Panc1 (cell line): Measurements from ENCODE around the gene SF3B6. TPM values are rescaled to one million over a fixed set of nuclear protein-coding genes. Genes with fewer than 3 reads are reported as not detected.

Experiments
- ATAC-seq: fragments of 200-7000 bp; cut with Tn5 transposase; 2 replicates; pipeline ENCODE4 v1.9.1; 2020; ENCODE audit warnings: mild to moderate bottlenecking, moderate library complexity
- BruUV-seq: library from RNA; stranded (reverse); fragments of 400-500 nt; replicated peaks from 2 replicates; lab custom pipeline; 2021; lab: Mats Ljungman, UMichigan
- CTCF ChIA-PET: fragments of 300-600 bp; sonication (Branson Sonifier 250); formaldehyde crosslinking; loops from one replicate; lab custom pipeline; 2022; ENCODE audit warnings: antibody characterized with exemption; lab: Charles Lee
- POLR2A ChIA-PET: fragments of 300-600 bp; sonication (Branson Sonifier 250); formaldehyde crosslinking; loops from one replicate; lab custom pipeline; 2022; ENCODE audit warnings: antibody characterized with exemption; lab: Charles Lee
- DNase-seq: peaks from one replicate; pipeline ENCODE4 v3.0.0-alpha.2; 2010; ENCODE audit warnings: low read depth, low spot score
- H3K27ac ChIP-seq: 2 replicates; pipeline ENCODE4 v1.5.1; 2011; ENCODE audit warnings: mild to moderate bottlenecking, low read length, inconsistent platforms
- H3K27me3 ChIP-seq: fragments of 200-500 bp; sonication (Bioruptor generic); 2 replicates; pipeline ENCODE4 v1.6.0; 2014; ENCODE audit warnings: low read length, inconsistent platforms; ENCODE audit not compliant: control insufficient read depth, insufficient read depth
- H3K36me3 ChIP-seq: fragments of 200-500 bp; sonication (Bioruptor generic); 2 replicates; pipeline ENCODE4 v1.5.1; 2014; ENCODE audit warnings: inconsistent platforms, mild to moderate bottlenecking, low read length, moderate library complexity; ENCODE audit not compliant: control insufficient read depth, insufficient read depth
- H3K4me1 ChIP-seq: 2 replicates; pipeline ENCODE4 v1.5.1; 2011; ENCODE audit warnings: inconsistent platforms, mild to moderate bottlenecking, low read length, moderate library complexity; ENCODE audit not compliant: control insufficient read depth, insufficient read depth
- H3K4me3 ChIP-seq, 2 experiments: 2 replicates each; pipeline ENCODE4 v1.5.1; 2011 to 2012; ENCODE audit warnings: low read depth in 2 of 2, low read length in 2 of 2, mild to moderate bottlenecking in 2 of 2, inconsistent platforms in 1 of 2, moderate library complexity in 1 of 2
- H3K9me3 ChIP-seq: fragments of 200-500 bp; sonication (Bioruptor generic); 2 replicates; pipeline ENCODE4 v1.5.1; 2014; ENCODE audit warnings: low read depth, mild to moderate bottlenecking, inconsistent platforms, low read length, moderate library complexity; ENCODE audit not compliant: control insufficient read depth, insufficient read depth
- CTCF ChIP-seq: fragments of 450-650 bp; IDR thresholded peaks from 2 replicates; pipeline ENCODE4 v1.5.1; 2017; ENCODE audit warnings: mild to moderate bottlenecking
- POLR2AphosphoS5 ChIP-seq: IDR thresholded peaks from 2 replicates; pipeline ENCODE4 v1.6.1; 2012; ENCODE audit warnings: mild to moderate bottlenecking, low read depth, low read length, moderate library complexity
- REST ChIP-seq, 2 experiments: IDR thresholded peaks; 2 replicates each; pipeline ENCODE4 v1.6.1; 2011 to 2012; ENCODE audit warnings: low read depth in 2 of 2, control low read depth in 1 of 2, low read length in 1 of 2, mild to moderate bottlenecking in 1 of 2, moderate library complexity in 1 of 2; ENCODE audit not compliant: insufficient read depth in 1 of 2
- SIN3A ChIP-seq: IDR thresholded peaks from 2 replicates; pipeline ENCODE4 v1.6.1; 2012; ENCODE audit warnings: low read depth, mild to moderate bottlenecking, low read length, moderate library complexity, borderline replicate concordance; ENCODE audit not compliant: insufficient read depth
- TCF7L2 ChIP-seq: IDR thresholded peaks from 2 replicates; pipeline ENCODE4 v1.6.1; 2011; ENCODE audit warnings: mild to moderate bottlenecking, low read depth, low read length, inconsistent platforms
- in situ Hi-C: cut with HindIII; loops from 2 replicates; pipeline ENCODE4 v1.10.0; 2016; ENCODE audit warnings: low sequenced_read_pairs, low pct_unique_long_range_greater_than_20kb
- intact Hi-C: fragments of 100-400 bp; cut with micrococcal nuclease; formaldehyde crosslinking; loops from one replicate; pipeline ENCODE4 v1.10.0; 2022; ENCODE audit not compliant: unreplicated experiment
- total RNA-seq: library from RNA; stranded (reverse); gene quantifications from one replicate; pipeline ENCODE4 v1.2.1, GENCODE V29; 2021; ENCODE audit not compliant: unreplicated experiment

Gene SF3B6
- total RNA-seq, 1 experiment from 2014 or later = 129 TPM

- Histone ChIP-seq H3K4me3 (peak overlapping the region; percentile 82 to 95), H3K27me3 (no peaks in the 10 kb centered on the region), H3K36me3 (no peaks in the 10 kb centered on the region), H3K27ac (peak overlapping the region; percentile 95), H3K4me1 (peaks cover 12% of the 10 kb centered on the region), H3K9me3 (no peaks in the 10 kb centered on the region)
- POLR2A ChIA-PET = interaction anchor here (0.6 kb wide), 2 partner anchors 15 to 673 kb away, joined by 3 to 9 read pairs; no protein-coding TSS in a partner anchor
- in situ Hi-C loops (no loop called here), intact Hi-C loops (no loop called here)
- TF ChIP-seq TCF7L2 (no peak), REST (IDR thresholded peaks at IDR 0.05; ENCODE audit: insufficient read depth in 1 of 2, low read depth in 2 of 2, low read length in 1 of 2) (no peak), CTCF (no peak), SIN3A (no peak)
- BruUV-seq = no TSS peak
- no peak for DNase-seq
- ATAC-seq = peak; percentile 24
- CTCF ChIA-PET = no interaction called here
Observed at GRCh38 chr2:24123922-24124580, 47.9 kb upstream of the SF3B6 start.

GRCh38 chr2:24123195-24123921 lies 47.2 kb upstream of the SF3B6 start, which contains the start of the genes FAM228B and PFN4:
FAM228B (plus strand) TSS chr2:24123469; CDS start chr2:24124362, 893 bp downstream.
PFN4 (minus strand) TSS chr2:24123334; CDS start chr2:24122535, 799 bp downstream.
- Histone ChIP-seq H3K27ac (peak within 1 kb of the TSS; percentile 97), H3K36me3 (no peaks in the 10 kb centered on the region), H3K4me1 (peaks cover 12% of the 10 kb centered on the region), H3K4me3 (peak within 1 kb of the TSS; percentile 82 to 95), H3K9me3 (no peaks in the 10 kb centered on the region), H3K27me3 (no peaks in the 10 kb centered on the region)
- BruUV-seq = no TSS peak
- ATAC-seq (peak; percentile 99), DNase-seq (no peak)
- in situ Hi-C loops (no loop called here), intact Hi-C loops (no loop called here)
- ChIA-PET CTCF (no interaction called here), POLR2A (interaction anchor here (0.6 to 0.7 kb wide), 2 partner anchors 58 to 674 kb away, joined by 3 to 4 read pairs; no protein-coding TSS in a partner anchor)
- TF ChIP-seq CTCF (no peak), TCF7L2 (no peak; the same call in 1 of the 2 replicates), SIN3A (peak; percentile 59; the same call in 1 of the 2 replicates), REST (IDR thresholded peaks at IDR 0.05; ENCODE audit: insufficient read depth in 1 of 2, low read depth in 2 of 2, low read length in 1 of 2) (peak in 1 of 2 experiments; percentile 11; a peak in 1 of 4 replicates), POLR2AphosphoS5 (peak; percentile 81)
